GM18499 (cell line): ENCODE data around the gene ZIC3.
"Not testable (repeated sequence)": the region's sequence is repeated elsewhere in the genome, so short reads cannot be mapped to it uniquely, and the experiment has no call there.

Experiments used
- ATAC-seq: cut with Tn5 transposase; IDR thresholded peaks from one replicate; pipeline ENCODE4 v1.9.1; 2021; ENCODE audit warnings: moderate number of reproducible peaks; ENCODE audit not compliant: insufficient read depth, unreplicated experiment

Gene ZIC3

GRCh38 chrX:137565921-137566745 is at the start of gene ZIC3:
Gene ZIC3, plus strand, starts transcription at chrX:137566127. Its CDS starts 565 bp downstream, at chrX:137566692.
- no peak for ATAC-seq

- no peak for ATAC-seq
Measured at GRCh38 chrX:137519459-137519858, 46.5 kb upstream of the ZIC3 start.

GRCh38 chrX:137545711-137546651 is 19.9 kb upstream of the ZIC3 start:
- ATAC-seq: no peak

GRCh38 chrX:137547291-137547690 is 18.6 kb upstream of the ZIC3 start:
- ATAC-seq: no peak

GRCh38 chrX:137548261-137548660 is 17.7 kb upstream of the ZIC3 start:
- ATAC-seq: no peak

- ATAC-seq: no peak
Measured at GRCh38 chrX:137549073-137549472, 16.9 kb upstream of the ZIC3 start.

- ATAC-seq: no peak
Measured at GRCh38 chrX:137549851-137550664, 15.9 kb upstream of the ZIC3 start.

GRCh38 chrX:137550665-137551261 is 15.2 kb upstream of the ZIC3 start:
- no peak for ATAC-seq

GRCh38 chrX:137552098-137552497 is 13.8 kb upstream of the ZIC3 start:
- not testable (repeated sequence) for ATAC-seq

GRCh38 chrX:137562096-137562495 is 3.8 kb upstream of the ZIC3 start:
- no peak for ATAC-seq

- ATAC-seq: no peak
Measured at GRCh38 chrX:137563681-137564651, 2.0 kb upstream of the ZIC3 start.

GRCh38 chrX:137565318-137565904 is 516 bp upstream of the ZIC3 start:
- no peak for ATAC-seq

- no peak for ATAC-seq
Measured at GRCh38 chrX:137566746-137567679, 1.1 kb downstream of the ZIC3 start.

- ATAC-seq: no peak
Measured at GRCh38 chrX:137567682-137568232, 1.8 kb downstream of the ZIC3 start.

GRCh38 chrX:137568741-137569469 is 3.0 kb downstream of the ZIC3 start:
- no peak for ATAC-seq

GRCh38 chrX:137569470-137569891 is 3.6 kb downstream of the ZIC3 start:
- no peak for ATAC-seq
